LNCaP clone FGC (cell line): ENCODE results near the gene ECE1.

Experiments used
- DNase-seq: peaks from one replicate; pipeline ENCODE4 v3.0.0-alpha.2; 2011; ENCODE audit warnings: low read depth
- H3K4me3 ChIP-seq: 2 replicates; pipeline ENCODE4 v1.5.1; 2011; ENCODE audit warnings: mild to moderate bottlenecking, low read depth, low read length, control low read depth
- CTCF ChIP-seq: IDR thresholded peaks from 2 replicates; pipeline ENCODE4 v1.5.1; 2012; ENCODE audit warnings: mild to moderate bottlenecking; ENCODE audit not compliant: control insufficient read depth, insufficient read depth; ENCODE audit errors: extremely low read depth

ECE1 gene

DNA sequence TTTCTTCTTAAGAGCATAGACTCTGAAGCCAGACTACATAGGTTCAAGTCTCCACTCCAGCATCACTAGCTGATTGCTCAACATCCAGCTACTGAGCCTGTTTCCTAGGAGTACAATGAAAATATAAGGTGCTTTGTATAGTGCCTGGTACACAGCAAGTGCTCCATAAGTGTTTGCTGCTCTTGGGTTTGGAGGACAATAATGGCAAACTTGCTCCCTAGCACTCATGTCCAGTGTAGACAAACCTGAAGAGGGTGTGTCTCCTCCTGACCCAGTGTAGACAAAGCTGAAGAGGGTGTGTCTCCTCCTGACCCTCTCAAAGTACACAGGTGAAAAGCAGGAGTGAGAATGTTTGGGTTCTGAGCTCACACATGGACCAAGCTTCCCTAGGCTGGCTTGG, 10.5 kb upstream of the ECE1 start:
- no peak overlapping the region for H3K4me3 ChIP-seq
- no peak for DNase-seq
- no peak for TF ChIP-seq CTCF

DNA sequence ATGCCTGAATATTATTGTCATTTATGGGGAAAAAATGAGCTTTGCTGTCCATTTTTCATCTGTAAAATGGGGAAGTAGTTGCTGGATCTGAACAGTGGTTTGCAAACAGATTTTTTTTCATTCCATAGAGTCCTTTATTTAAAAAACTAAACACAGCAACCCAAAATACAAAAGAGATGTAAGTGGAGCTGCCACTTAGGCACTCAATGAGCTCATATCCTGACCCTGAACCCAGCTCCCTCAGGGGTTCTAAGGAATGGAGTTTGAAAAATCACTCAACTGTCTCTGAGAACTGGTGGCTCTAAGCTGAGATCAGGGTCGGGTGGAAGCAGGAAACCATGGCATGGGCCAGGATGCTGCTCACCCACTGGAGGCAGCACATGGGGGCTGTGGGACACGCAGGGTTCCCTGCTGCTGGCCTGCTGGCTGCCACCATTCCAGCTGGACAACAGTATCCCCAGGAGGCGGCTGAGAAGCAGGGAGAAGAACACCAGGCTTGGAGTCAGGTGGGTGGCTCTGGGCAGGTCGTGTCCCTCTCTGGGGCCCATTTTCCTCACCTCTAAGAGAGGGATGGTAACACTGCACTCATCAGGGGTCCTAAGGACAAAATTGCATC, 9.6 kb upstream of the ECE1 start:
- no peak for DNase-seq
- H3K4me3 ChIP-seq = no peak overlapping the region
- no peak for TF ChIP-seq CTCF

DNA sequence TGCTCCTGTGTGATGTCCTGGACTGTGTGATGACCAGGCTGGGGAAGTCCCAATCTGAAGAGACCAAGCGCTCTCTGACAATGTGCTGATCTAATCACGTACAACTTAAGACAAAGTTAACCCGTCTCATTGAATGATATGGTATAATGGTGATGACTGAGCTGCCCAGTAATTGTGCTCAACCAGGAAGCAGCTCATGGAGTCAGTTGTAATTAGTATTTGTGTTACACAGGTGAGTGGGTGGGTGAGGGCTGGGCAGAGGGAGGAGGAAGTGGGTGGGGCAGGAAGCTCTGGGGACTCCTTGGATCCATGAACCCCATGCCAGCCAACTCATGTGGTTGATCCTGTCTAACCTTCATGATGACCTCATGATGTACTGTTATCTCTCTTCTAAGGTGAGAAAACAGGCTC, 8.7 kb upstream of the ECE1 start:
- no peak overlapping the region for H3K4me3 ChIP-seq
- no peak for DNase-seq
- no peak for TF ChIP-seq CTCF

GRCh38 chr1:21297975-21298374, 7.7 kb upstream of the ECE1 start:
- H3K4me3 ChIP-seq = no peak overlapping the region
- no peak for TF ChIP-seq CTCF
- DNase-seq = no peak

DNA sequence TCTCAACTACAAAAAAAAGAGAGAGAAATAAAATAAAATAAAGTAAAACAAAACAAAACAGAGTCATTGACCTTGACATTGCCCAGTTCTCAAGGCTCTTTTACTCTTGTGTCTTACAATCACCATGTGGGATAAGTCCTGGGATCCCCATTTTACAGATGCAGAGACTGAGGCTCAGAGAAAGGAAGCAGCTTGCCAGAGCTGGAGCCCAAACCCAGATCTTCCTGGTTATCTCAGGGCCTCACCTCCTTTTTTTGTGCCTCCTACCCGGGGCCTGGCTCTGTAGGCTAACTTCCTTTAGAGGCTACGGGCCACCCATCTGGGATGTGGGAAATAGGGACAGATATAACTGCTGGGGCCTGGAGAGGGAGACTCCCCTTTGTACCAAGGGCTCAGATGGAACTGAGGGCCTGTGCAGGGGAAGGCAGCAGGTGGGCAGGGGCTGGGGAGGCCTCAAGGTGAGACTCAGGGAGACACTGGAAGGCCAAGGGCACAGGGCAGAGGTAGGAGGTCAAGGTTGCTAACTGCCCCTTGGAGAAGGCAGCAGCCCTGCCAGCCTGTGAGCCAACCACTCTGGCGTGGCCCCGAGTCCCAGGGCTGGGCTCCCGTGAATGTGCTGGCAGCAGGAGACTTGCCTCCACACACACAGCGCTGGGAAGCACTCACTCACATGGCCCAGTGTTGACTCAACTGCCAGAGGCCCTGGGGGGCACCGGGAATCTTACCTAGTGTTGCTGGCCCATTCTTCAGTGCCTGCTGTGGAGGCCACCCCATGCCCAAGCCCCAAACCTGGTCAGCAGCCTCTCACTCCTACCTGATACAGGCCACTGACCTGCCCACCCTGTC, 6.5 kb upstream of the ECE1 start:
- TF ChIP-seq CTCF = no peak
- H3K4me3 ChIP-seq = no peak overlapping the region
- DNase-seq = no peak

DNA sequence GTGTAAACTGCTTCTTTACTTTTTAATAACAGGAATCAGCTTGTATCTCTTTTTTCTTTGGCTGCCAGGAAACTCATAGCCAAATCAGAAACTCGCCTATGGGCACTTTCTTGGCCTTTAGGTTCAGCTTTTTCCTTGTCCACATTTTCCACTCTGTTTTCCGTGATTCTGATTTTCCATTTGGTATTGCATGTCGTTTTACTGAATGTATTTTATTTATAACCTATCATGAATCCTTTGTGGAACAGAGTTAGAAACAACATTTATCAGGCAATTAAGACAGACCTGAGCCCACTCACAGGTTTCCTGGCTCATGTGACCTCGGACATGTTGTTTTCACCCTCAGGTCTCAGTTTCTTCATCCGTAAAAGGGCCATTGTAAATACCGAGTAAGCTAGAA, 5.3 kb upstream of the ECE1 start:
- DNase-seq = no peak
- TF ChIP-seq CTCF = no peak
- H3K4me3 ChIP-seq = no peak overlapping the region
